ENCODE results near the gene HCN1.

HCN1 gene

DNA sequence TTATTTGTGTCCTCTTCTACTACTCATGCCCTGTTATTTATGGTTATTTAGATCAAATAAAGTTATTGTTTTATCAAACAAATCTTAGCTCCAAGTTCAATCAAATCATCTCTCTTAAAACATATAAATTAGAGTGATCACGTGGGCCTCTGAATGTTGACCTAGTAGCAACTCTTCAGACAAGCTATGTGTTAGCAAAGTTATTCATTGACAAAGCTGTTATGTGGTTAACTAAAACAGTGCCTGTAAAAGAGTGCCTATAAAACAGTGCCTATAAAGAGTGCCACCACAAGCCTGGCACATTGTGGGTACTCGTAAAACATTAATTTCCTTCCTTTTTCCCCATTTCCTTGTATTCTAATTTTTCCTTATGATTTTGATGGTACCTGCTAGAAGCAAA, 421.9 kb downstream of the HCN1 start:
- no peak for DNase-seq

DNA sequence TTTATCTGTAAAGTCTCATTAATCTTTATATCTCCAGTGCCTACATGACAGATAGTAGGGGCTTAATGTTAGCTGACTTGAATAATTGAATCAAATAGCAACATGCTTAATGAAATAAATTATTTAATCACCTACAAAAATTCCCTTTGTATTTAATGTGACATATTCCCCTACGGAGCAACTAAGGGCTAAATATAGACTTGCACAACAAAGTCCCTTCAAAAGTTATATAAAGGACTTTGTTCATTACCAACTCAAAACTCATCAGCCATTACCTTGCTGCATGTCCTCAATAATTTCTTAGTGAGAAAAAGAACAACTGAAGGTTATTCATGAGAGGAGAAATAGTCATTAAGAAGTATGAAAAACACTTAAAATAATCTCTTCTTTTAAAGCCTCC, 424.6 kb downstream of the HCN1 start:
- no peak for DNase-seq

GRCh38 chr5:45264447-45264846, 431.7 kb downstream of the HCN1 start:
- no peak for DNase-seq

GRCh38 chr5:45262061-45262590, 434.1 kb downstream of the HCN1 start:
- no peak for DNase-seq

DNA sequence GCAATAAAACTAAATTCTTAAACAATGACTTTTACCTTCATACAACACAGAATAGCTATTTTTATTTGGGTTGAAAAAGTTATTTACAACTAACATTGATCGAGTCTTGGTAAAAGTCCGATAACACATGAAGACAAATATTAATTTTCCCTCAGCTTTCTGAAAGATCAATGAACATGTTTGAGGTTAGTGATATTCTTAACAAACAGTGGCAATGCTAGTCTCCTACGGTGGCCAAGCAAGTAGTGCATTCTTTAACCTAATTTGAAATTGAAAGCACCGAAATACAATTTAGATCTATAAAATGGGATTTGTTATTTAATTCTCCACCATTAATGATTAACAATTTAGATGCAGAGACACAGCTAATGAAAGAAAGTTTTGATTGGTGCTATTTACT, 435.1 kb downstream of the HCN1 start:
- DNase-seq: no peak

DNA sequence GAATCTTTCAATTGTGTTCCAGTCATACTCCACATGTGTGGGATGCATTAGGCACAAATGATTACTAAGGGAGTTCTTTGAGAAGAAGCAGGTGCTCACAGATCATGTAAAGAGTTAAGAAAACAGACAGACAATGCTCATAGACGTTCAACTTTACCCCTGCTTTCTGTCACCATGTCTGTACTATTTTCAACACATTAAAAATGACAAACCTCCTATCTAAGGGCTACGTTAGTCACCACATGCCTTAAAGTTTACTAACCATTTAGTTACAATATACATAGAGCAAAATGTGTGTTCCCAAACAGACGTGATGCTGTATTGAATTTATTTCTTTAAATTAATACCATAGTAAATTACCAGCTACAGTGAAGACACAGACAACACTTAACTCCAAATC, 435.9 kb downstream of the HCN1 start:
- DNase-seq: no peak

DNA sequence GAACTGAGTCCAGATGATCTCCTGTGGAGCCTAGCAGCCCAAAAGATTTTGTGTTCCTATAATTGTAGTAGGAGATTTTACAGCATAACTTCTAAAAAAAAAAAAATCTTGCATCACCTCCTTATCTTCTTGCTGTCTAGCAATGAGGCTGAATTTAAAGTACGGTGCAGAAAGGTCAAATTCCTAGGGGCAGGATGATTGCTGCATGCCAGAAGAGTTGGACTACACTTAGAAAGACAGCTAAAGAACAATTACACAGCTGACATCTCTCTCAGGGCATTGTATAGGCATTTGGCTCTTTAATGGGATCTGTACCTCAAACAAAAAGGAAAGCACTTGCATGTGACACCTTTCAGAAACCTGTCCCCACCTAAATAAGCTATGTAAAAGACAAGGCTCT, 443.2 kb downstream of the HCN1 start:
- no peak for DNase-seq

DNA sequence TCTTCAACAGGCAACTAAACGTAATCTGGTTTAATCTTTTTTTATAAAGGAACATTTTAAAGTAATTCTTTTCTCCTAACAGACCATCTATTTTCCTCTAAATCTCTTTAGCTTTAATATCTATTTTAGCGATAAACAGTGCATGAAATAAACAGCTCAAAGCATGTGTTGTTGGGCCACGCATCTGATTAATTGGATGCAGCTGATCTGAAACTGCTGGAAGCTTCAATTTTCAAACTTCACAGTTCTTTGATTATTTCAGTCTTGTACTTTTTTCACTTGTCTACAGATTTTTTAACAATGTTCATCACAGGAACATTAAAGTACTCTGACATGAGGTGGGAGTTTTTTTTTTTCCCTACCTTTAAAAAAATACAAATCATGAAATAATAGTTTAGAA, 443.6 kb downstream of the HCN1 start:
- DNase-seq: no peak

GRCh38 chr5:45225571-45226031, 470.6 kb downstream of the HCN1 start:
- DNase-seq: no peak

- DNase-seq: no peak
Measured at GRCh38 chr5:45205403-45205961, 490.7 kb downstream of the HCN1 start.

Data from activated CD4-positive, alpha-beta T cell treated with anti-CD3 and anti-CD28 coated beads for 4 hours (primary cell).